Nephron progenitor cell (in vitro differentiated cells): Measurements from ENCODE around the gene CDC37.

Experiments
- DNase-seq: peaks from one replicate; pipeline ENCODE4 v3.0.0; 2021
- H3K27ac Mint-ChIP-seq: 2 replicates; pipeline ENCODE4 v1.8.0; 2021; ENCODE audit warnings: mild to moderate bottlenecking, moderate library complexity, mixed read lengths
- H3K27me3 Mint-ChIP-seq: 2 replicates; pipeline ENCODE4 v1.8.0; 2021; ENCODE audit warnings: mild to moderate bottlenecking, low read depth, mixed read lengths; ENCODE audit not compliant: poor library complexity
- H3K36me3 Mint-ChIP-seq: 2 replicates; pipeline ENCODE4 v1.8.0; 2021; ENCODE audit warnings: low read depth, mixed read lengths
- H3K4me1 Mint-ChIP-seq: 2 replicates; pipeline ENCODE4 v1.8.0; 2021; ENCODE audit warnings: mixed read lengths
- H3K4me3 Mint-ChIP-seq: 2 replicates; pipeline ENCODE4 v1.8.0; 2021; ENCODE audit warnings: mild to moderate bottlenecking, moderate library complexity, mixed read lengths
- H3K9me3 Mint-ChIP-seq: 2 replicates; pipeline ENCODE4 v1.8.0; 2021; ENCODE audit warnings: mild to moderate bottlenecking, moderate library complexity, mixed read lengths
- TF ChIP-seq, protein P1 (sequence below): fragments of 200-600 bp; sonication (generic); IDR thresholded peaks from 2 replicates; pipeline ENCODE4 v1.5.0; 2021; ENCODE audit warnings: antibody characterized with exemption

CDC37 gene

DNA sequence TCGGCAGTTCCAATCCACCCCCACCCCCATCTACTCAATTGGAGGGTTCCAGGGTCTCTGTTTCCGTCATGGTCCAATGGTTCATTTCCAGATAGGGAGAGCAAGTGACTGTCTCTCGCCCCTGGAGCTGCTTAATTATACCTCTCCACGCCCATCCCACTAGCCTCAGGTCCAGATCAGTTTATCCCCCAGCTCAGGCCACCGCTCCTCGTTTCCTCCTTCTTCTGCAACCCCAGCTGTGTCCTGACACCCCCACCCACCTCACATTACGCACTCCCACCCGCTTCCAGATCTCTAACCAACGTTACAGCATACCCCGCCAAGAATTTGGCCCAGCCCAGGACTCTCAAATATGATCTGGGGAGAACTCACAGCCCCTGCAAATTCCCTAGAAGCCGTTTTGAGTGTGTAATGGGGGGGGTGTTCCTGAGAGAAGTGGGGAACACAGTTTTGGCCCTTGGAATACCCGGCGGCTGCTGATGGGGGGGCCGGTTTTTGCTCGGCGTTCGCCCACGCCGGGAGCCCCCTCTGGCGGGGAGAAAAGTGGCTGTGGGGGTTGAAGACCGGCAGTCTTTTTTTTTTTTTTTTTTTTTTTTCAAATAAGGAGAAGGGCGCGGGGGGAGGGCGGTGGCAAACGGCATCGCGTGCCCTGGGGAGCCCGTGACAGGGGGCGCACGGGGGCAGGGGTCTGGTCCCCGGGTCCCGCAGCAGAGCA is 15.3 kb upstream of the CDC37 start:
- TF ChIP-seq, protein P1, sequence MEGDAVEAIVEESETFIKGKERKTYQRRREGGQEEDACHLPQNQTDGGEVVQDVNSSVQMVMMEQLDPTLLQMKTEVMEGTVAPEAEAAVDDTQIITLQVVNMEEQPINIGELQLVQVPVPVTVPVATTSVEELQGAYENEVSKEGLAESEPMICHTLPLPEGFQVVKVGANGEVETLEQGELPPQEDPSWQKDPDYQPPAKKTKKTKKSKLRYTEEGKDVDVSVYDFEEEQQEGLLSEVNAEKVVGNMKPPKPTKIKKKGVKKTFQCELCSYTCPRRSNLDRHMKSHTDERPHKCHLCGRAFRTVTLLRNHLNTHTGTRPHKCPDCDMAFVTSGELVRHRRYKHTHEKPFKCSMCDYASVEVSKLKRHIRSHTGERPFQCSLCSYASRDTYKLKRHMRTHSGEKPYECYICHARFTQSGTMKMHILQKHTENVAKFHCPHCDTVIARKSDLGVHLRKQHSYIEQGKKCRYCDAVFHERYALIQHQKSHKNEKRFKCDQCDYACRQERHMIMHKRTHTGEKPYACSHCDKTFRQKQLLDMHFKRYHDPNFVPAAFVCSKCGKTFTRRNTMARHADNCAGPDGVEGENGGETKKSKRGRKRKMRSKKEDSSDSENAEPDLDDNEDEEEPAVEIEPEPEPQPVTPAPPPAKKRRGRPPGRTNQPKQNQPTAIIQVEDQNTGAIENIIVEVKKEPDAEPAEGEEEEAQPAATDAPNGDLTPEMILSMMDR, result no peak
- H3K9me3 Mint-ChIP-seq, result peaks cover 14% of the 10 kb centered on the region
- H3K36me3 Mint-ChIP-seq, result no peaks in the 10 kb centered on the region
- peaks cover 87% of the 10 kb centered on the region for H3K27me3 Mint-ChIP-seq
- H3K4me1 Mint-ChIP-seq, result peaks cover 45% of the 10 kb centered on the region
- H3K27ac Mint-ChIP-seq, result no peak overlapping the region
- peak overlapping the region; percentile 72 for H3K4me3 Mint-ChIP-seq
- DNase-seq, result peak; percentile 51

DNA sequence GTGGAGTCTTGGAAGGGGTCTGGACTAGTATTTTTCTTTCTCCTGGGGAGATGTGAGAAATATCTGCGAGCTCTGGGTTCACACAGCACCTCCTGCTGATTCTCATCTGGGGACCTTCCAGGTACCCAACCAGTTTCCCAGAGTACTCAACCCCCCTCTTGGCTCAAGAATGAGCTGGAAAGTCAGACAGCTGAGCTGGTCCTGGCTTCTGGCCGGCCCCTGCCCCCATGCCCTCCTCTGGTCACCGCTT is 14.8 kb upstream of the CDC37 start:
- Mint-ChIP-seq H3K27ac (no peak overlapping the region), H3K9me3 (peaks cover 14% of the 10 kb centered on the region), H3K4me1 (peaks cover 45% of the 10 kb centered on the region), H3K4me3 (peak overlapping the region; percentile 72), H3K27me3 (peaks cover 87% of the 10 kb centered on the region), H3K36me3 (no peaks in the 10 kb centered on the region)
- DNase-seq, result no peak
- TF ChIP-seq, protein P1, result no peak

DNA sequence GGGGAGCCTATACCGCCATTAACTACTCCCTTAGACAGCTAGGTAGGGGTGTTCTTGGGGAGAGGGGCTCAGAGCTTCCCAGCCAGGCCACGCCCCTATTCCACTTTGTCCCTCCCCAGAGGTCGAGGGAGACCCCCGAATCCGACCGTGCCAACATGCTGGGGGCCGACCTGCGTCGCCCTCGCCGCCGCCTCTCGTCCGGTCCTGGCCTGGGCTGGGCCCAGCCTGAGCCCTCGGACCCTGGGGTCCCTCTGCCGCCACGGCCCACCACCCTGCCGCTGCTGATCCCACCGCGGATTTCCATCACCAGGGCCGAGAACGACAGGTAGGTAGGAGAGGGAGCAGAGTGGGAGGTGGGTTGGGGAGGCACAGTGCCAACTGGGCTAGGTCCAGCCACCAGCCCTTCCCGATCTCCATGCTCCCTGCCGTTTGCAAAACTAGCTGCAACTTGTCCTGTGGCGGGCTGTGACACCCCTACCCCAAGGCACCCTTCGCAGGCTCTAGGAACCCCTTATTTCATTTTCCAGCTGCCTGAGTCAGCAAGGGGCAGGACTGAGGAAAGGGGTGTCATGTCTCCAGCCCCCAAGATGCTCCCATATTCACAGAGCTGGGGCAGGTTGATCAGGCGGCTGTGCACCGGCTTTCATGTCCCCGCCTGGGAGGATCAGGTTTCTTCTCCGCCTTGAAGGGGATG is 14.3 kb upstream of the CDC37 start:
- H3K4me1 Mint-ChIP-seq, result peaks cover 45% of the 10 kb centered on the region

DNA sequence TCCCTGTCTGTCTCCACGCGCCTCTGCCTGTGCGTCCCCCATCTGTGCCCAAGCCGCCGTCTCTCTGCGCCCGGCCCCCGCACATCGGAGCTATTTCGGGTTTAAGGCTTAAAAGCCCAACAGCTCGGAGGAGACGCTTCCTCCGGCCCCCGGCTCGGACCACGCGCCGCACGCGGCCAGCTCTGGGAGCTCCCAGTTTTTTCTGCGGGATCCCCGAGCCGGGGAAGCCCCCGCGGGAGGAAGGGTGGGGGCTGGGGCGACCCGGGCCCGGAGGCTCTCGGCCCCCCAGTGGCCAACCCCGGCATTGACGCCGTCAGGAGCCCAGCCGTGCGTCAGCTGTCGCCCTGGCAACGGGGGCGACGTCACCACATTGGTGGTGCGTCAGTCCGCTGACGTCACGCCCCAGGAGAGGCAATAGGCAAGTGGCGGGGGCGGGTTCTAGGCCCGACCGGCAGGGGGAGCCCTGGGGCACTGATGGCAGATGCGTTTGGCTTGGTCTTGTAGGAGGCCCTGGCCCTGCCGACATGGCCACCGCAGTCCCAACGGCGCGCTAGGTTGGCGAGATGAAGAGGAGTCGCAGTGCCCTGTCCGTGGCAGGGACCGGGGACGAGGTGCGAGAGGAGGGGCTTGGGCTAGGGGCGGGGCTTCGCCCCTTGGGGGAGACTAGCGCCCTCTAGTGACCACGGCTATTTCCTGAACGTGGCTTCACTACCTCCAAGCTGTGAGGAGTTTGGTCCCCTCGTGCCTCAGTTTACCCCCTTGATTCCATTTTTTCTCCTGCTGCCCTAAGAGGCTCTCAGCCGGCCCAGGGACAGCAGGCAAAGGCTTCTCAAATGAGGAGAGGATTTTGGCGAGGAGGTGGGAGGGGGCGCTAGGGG is 13.3 kb upstream of the CDC37 start:
- Mint-ChIP-seq H3K27ac (no peak overlapping the region), H3K4me1 (peaks cover 39% of the 10 kb centered on the region), H3K27me3 (peaks cover 85% of the 10 kb centered on the region), H3K36me3 (no peaks in the 10 kb centered on the region), H3K9me3 (peaks cover 14% of the 10 kb centered on the region), H3K4me3 (peak overlapping the region; percentile 80)
- TF ChIP-seq, protein P1, result peak; percentile 97
- DNase-seq, result peak; percentile 94

More for the DNA sequence above, 14.3 kb upstream of the CDC37 start:
- H3K36me3 Mint-ChIP-seq, result no peaks in the 10 kb centered on the region
- peaks cover 86% of the 10 kb centered on the region for H3K27me3 Mint-ChIP-seq
- H3K27ac Mint-ChIP-seq, result no peak overlapping the region
- TF ChIP-seq, protein P1, result no peak
- H3K9me3 Mint-ChIP-seq, result peaks cover 14% of the 10 kb centered on the region
- H3K4me3 Mint-ChIP-seq, result peak overlapping the region; percentile 72
- peak; percentile 61 for DNase-seq

DNA sequence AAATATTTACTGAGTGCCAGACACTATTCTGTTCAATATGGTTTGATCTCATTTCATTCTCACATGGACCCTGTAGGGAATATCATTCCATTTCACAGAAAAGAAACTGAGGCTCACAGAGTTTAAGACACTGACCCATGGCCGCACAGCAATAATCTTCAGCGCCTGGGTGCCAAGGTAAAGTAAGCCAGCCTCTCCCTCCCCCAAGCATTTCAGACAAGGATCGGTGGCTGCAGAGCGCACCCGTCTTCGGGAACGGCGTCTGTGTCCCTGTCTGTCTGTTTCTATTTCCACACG is 12.7 kb upstream of the CDC37 start:
- peaks cover 14% of the 10 kb centered on the region for H3K9me3 Mint-ChIP-seq
- no peaks in the 10 kb centered on the region for H3K36me3 Mint-ChIP-seq
- peaks cover 34% of the 10 kb centered on the region for H3K4me1 Mint-ChIP-seq
- H3K27ac Mint-ChIP-seq, result no peak overlapping the region
- DNase-seq, result no peak
- H3K27me3 Mint-ChIP-seq, result peaks cover 82% of the 10 kb centered on the region
- TF ChIP-seq, protein P1, result no peak
- H3K4me3 Mint-ChIP-seq, result peak overlapping the region; percentile 80
